ENCODE measurements around the gene PRKCB.

PRKCB gene

DNA sequence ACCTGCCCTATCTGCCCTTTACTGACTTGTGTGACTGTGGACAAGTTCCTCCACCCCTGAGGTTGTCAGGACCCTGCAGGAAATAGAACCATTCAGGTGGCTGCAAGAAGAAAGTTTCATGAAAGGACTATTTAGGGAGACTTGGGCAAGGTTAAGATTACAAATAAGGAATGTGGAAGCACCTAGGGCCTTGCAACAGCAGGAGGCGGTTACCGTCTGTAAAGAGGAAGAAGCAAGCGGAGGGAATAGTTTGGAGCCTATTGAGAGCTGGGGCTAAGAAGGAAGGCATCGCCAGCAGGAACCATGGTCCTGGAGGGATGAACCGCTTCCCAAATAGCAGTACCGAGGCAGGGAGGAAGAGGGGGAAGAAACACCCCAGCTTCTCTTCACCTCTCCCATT is 132.4 kb downstream of the PRKCB start:
- DNase-seq (ENCODE audit: low spot score): no peak

DNA sequence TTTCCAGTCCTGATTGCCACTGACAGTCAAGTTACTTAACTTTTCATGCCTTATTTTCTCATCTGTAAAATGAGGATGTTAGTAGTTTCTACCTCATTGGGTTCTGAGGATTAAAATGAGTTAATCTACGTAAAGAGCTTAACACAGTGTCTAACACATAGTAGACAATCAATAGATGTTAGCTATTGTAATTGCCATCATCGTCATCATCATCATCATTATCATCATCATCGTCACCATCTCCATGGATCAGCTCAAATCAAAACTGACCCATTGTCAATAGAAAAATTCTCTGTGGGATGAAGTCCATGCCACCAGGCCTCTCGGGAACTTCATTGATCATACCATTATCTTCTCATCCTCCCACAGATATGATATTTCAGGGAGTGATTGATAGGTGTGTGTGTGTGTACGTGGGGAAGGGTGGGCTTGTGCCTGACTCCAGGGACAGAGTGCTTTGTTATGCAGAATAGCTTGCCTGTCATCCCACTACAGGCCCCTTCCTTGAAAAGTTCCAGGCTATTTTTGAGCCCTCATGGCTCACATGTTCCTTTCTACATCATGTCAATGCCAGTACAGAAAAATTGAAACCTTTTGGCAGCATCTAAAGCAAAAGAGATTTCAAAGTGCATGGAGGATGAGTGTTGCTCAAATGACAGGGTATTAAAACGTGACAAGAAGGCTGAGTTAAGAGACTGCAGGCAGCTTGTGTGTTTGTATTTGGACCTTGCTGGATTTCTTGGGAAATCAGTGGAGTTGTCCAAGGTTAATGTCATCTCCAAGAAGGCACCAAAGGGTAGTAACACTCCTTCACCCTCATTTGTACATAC is 133.9 kb downstream of the PRKCB start:
- DNase-seq (ENCODE audit: low spot score): no peak

DNA sequence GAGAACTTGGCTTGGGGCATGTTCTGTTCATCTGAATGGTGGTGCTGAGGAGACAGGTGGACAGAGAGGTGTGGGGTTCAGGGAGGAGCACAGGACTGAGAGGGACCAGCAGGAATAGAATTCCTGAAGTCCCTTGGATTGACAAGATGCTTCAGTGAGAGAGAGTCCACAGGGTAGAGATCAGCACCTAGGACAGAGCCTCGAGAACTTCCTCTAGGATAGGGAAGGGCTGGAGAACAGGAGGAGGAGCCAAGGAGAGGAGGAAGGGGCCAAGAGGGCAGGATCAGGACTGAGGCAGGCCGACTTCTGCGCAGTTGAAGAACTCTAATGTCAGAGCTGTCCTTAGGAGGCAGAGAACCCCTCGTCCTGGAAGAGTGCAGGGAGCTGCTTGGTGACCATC is 138.4 kb downstream of the PRKCB start:
- no peak for DNase-seq (ENCODE audit: low spot score)

DNA sequence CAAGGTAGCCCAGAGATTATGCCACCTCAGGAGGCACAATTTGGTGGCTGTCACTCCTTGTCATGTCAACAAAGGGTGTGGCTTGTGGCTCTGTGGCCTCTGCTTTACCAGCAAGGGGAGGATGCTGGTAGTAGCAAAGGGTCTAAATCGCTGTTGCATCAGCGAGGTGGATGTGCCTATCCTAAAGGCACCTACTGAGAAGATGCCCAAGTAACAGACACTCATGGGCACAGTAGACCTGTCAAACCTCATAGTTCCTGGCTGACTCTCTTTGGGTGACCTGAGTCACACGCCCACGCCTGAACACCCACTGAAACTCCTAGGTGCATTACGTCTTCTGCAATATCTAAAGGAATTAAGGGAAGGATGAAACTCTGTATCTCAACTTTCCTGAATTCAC is 139.5 kb downstream of the PRKCB start:
- DNase-seq (ENCODE audit: low spot score): no peak

DNA sequence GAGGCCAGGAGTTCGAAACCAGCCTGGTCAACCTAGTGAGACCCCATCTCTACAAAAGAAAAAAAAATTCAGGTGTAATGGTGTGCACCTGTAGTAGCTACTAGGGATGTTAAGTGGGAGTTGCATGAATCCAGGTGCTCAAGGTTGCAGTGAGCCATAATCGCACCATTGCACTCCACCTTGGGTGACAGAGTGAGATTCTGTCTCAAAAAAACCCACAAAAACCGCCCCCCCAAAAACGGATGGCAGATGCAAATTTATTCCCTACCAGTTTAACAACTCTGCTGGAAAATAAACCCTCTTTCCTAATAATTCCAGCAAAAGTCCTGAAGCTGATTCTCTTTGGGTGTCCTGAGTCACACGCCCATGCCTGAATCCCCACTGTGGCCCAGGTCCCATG is 140.3 kb downstream of the PRKCB start:
- DNase-seq (ENCODE audit: low spot score): no peak

DNA sequence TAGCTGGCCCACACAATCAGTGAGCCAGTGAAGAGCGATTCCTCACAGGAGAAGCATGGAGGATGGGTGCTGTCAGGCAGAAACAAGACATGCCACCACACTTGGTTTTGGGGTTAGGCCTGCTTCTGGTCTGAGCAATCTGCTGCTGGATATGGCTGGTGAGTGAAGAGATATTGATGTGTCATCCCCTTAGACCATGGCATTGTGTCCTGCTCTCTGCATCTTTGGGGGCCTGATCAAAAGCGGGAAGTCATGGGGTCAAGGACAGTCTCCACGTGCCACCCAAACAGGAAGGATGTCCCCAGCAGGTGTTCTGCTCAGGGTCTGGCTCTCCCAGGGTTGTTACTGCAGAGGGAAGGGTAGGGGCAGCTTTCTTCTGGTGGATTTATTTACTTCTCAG is 140.7 kb downstream of the PRKCB start:
- no peak for DNase-seq (ENCODE audit: low spot score)

DNA sequence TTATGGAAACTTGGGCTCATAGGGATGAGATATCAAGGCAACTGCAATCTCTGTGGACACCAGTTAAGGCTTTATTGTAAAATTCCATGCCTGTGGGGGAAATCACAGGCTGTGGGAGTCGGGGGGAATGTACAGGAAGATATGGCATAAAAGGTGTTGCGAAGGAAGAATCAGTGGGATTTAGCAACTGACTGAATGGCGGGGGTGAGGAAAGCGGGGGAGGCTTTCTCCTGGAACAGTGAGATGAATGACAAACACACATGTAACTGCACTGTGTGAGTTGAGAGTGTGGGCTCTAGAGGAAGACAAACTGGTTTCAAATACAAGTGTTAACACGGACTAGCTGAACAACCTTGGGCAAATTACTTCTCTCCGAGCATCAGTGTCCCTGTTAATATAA is 143.7 kb downstream of the PRKCB start:
- DNase-seq (ENCODE audit: low spot score): no peak

DNA sequence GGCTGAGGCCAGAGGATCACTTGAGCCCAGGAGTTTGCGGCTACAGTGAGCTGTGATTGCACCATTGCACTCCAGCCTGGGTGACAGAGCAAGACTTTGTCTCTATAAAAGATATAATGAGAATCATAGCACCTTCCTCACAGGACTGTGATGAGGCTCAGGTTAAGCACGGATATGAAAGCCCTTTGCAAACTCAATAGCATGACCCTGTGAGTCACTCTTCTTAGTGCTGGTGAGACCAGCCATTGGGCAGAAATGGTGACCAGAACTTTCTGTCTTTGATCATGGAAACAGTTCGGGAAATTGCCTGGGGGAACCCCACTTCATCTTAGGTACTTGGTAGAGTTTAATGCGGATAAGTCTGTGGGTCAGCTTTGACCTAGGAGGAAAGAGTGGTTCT is 144.2 kb downstream of the PRKCB start:
- no peak for DNase-seq (ENCODE audit: low spot score)

DNA sequence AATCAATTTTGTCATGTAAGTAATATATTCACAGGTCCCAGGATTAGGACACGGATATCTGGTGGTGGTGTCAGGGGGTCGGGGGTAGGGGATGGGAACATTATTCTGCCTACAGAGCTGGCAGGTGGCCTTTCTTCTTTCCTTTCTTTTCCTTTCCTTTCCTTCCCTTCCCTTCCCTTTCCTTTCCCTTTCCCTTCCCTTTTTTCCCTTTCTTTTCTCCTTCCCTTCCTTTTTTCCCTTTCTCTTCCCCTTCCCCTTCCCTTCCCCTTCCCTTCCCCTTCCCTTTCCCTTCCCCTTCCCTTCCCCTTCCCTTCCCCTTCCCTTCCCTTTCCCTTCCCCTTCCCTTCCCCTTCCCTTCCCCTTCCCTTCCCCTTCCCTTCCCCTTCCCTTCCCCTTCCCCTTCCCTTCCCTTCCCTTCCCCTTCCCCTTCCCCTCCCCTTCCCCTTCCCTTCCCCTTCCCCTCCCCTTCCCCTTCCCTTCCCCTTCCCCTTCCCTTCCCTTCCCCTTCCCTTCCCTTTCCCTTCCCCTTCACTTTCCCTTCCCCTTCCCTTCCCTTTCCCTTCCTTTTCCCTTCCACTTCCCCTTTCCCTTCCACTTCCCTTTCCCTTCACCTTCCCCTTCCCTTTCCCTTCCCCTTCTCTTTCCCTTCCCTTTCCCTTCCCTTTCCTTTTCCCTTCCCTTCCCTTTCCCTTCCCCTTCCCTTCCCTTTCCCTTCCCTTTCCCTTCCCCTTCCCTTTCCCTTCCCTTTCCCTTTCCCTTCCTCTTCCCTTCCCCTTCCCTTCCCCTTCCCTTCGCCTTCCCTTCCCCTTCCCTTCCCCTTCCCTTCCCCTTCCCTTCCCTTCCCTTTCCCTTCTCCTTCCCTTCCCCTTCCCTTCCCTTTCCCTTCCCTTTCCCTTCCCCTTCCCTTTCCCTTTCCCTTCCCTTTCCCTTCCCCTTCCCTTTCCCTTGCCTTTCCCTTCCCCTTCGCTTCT is 145.9 kb downstream of the PRKCB start:
- DNase-seq (ENCODE audit: low spot score): no peak

DNA sequence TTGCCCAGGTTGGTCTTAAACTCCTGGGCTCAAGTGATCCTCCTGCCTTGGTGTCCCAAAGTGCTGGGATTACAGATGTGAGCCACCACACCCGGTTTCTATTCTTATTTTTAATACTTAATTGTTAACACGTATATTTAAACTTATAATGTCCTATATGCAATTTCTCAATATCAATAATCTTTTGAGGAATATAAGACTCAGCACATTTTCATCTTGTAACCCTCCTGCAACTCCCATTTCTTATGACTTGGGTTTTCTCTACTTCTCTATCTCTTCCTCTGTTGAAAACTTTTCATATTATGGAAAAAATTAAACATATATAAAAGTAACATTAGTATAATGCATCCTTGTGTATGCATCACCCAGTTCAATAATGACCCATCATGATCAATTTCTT is 150.7 kb downstream of the PRKCB start:
- DNase-seq (ENCODE audit: low spot score): no peak

DNA sequence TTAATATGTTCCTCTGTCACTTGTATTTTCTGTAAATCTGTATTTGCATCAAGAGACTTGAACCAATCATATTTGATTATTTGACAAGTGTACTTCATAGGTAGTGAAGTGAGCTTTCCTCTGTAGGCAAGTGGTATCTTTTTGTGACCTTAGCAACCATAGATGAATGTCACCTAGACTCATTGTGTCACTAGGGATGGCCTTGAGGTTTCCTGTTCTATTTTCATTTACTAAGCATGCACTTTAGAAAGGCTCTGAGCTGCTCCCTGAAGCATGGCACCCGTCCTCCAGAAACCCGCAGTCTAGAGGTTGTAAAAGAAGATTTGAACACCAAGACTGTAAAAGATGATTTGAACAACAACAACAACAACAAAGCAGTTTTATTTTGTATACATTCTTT is 151.7 kb downstream of the PRKCB start:
- DNase-seq (ENCODE audit: low spot score): no peak

DNA sequence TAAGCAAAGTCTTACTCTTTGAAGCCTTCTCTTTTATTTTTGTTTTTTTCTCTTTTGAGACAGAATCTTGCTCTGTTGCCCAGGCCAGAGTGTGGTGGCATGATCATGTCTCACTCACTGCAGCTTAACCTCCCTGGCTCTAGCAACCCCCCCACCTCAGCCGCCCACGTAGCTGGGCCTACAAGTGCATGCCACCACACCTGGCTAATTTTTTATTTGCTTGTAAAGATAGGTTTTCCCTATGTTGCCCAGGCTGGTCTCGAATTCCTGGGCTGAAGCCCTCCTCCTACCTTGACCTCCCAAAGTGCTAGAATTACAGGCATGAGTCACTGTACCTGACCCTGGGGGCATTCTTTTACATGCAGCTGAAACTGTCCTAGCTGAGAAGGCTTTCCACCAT is 154.7 kb downstream of the PRKCB start:
- no peak for DNase-seq (ENCODE audit: low spot score)

DNA sequence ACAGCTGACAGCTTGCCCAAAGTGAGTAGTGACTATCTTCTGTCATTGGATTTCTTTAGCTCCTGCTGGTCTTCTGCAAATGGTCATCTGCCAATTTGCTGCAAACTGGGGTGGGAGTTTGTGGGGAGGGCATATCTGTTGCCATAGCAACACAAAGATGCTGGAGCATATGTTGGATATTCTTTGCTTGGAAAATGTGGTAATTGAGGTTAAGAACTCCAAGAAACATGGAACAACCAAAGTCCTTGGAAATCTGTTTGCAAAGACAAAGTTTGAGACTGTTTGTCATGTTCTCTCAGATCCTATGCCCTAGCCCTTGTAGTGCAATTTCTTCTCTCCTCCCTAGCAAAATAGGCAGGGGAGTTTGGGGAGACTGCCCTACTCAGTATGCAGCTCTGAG is 155.3 kb downstream of the PRKCB start:
- DNase-seq (ENCODE audit: low spot score): no peak

DNA sequence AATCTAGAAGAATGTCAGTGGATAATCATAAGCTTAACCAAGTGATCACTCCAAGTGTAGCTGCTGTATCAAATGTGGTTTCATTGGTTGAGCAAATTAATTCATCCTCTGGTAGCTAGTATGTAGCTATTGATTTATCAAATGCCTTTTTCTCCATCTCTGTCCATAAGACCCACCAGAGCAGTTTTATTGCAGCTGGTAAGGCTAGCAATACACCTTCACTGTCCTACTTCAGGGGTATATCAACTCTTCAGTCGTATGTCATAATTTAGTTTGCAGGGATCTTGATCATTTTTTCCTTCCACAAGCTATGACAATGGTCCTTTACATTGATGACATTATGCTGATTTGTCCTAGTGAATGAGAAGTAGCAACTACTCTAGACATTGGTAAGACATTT is 158.8 kb downstream of the PRKCB start:
- DNase-seq (ENCODE audit: low spot score): no peak

DNA sequence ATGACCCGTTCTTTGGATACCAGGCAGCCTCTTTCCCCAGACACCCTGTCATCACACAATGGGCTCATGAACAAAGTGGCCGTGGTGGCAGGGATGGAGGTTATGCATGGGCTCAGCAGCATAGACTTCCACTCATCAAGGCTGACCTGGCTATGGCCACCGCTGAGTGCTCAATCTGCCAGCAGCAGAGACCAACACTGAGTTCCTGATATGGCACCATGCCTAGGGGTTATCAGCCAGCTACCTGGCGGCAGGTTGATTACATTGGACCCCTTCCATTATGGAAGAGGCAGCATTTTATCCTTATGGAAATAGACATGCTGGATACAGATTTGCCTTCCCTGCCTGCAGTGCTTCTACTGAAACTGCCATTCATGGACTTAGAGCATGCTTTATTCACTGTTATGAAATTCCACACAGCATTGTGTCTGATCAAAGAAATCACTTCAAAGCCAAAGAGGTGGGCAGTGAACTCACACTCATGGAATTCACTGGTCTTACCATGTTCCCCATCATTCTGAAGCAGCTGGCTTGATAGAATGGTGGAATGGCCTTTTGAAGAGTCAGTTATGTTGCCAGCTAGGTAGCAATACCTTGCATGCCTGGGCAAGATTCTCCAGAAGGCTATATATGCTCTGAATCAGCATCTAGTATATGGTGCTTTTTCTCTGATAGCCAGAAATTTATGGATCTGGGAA is 160.6 kb downstream of the PRKCB start:
- no peak for DNase-seq (ENCODE audit: low spot score)

DNA sequence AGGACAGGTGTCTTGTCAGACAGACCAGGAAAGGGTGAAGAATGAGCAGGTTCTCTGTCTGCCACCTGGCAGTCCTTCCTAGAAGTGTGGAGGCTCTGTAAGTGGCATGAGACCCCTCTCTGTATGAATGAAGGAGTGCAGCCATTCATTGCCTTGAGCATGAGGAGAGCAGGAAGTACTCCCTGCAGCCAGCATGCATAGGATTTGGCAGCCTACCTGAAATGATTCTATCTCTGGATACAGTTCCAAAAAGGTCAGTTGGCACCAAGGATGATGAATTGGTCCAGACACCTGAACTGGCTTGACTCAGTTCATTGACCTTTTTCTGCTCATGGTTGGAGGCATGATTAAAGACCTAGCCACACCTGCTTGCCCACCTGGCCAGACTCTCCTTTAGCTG is 163.0 kb downstream of the PRKCB start:
- no peak for DNase-seq (ENCODE audit: low spot score)

DNA sequence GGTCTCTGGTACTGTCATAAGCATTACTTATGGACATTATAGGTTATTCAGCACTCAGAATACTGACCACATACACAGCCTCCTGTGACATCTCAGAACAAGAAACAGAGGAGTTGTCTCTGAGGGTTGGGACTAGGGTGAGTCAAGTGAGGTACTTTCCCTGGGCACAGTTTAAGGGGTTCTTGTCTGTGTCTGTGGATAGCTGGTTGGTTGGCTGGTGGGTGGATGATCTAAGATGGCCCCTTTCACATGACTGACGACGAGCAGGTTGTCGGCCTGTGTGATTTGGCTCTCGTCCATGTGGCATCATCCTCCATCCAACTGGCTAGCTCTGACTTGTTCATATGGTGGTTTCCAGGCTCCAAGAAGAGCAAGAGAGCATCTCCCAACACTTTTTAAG is 163.9 kb downstream of the PRKCB start:
- no peak for DNase-seq (ENCODE audit: low spot score)

DNA sequence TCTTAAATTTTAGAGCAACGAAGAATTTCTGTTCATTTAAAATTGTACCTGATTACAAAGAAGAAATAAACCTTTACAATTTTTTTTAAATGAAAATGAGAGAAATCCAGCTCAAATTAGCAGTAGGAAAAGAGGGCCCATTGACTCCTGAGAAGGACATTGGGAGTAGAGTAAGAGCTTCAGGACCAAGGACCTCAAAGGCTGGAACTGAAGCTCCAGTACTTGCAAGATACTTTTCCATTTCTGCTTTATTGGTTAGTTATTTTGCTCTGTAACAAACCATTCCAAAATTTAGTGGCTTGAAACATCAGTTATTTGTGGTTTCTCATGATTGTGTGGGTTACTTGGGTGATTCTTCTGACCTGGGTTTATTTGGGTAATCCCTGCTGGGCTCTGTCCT is 165.9 kb downstream of the PRKCB start:
- DNase-seq (ENCODE audit: low spot score): no peak

DNA sequence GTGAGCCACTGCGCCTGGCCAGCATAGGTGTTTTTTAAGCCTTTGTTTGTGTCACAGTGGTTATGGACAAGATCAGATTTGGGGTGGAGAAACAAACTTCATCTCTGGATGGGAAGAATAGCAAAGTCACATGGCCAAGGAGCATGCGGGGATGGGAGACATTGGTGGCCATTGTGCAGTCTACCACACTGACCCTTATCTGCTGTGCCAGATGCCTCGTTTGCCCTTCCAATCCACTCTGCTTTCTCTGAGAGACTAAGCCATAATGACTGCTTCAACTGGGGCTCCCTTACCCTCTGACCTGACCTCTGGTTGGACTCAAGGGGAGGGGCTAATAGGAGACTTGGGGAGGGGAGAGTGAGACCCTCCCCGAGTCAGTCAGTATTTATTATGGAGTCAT is 166.8 kb downstream of the PRKCB start:
- no peak for DNase-seq (ENCODE audit: low spot score)

DNA sequence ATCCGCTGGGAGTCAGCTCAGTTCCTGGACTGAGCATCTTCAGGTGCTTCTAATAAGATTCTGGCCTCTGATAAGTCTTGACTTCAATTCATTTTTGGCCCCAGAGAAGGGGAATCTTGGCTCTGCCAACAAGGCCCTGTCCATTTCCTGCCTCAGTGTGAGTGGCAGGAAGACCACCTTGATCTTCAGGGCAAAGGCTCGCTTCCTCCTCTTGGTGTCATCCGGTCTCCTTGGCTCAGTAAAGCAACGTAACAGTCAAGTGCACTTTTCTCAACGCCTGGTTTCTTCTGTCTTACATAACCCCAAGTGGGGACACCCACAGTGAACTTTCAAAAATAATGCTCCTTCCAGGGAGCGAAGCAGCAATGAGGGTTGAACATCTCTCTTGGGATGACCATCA is 169.8 kb downstream of the PRKCB start:
- DNase-seq (ENCODE audit: low spot score): no peak

DNA sequence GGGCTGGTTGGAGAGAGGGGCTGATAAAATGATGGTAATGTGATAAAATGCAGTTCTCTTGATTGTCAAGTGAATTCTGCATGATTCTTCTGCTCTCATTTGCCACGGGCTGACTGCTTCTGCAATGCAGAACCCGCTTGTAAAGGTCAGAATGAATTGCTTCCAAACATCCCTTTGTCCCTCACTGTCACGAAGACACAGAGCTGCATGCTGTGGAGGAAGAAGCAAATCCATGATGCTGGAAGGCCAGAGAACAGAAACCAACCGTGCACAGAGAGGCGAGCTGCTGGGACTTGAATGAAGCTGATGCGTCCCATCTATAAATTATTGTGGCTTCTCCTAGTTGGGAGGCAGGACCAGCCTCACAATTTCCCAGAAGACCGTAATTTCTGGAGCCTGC is 171.6 kb downstream of the PRKCB start:
- DNase-seq (ENCODE audit: low spot score): no peak

DNA sequence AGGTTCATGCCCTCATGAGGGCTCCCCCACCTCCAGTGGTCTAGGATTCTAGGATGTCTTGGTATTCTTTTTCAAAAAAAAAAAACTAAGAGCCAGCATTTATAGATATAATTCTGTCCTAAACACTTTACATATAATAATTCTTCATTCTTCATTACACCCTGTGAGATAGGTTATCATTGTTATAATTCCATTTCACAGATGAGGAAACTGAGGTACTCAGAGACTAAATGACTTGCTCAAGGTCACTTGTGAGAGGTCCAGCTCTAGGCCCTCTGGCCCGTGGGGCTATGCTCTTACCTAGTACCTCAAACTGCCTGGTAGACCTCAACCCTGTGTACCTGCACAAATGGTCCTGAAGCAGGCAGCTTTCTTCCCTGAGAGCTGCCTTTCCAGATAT is 172.2 kb downstream of the PRKCB start:
- no peak for DNase-seq (ENCODE audit: low spot score)

DNA sequence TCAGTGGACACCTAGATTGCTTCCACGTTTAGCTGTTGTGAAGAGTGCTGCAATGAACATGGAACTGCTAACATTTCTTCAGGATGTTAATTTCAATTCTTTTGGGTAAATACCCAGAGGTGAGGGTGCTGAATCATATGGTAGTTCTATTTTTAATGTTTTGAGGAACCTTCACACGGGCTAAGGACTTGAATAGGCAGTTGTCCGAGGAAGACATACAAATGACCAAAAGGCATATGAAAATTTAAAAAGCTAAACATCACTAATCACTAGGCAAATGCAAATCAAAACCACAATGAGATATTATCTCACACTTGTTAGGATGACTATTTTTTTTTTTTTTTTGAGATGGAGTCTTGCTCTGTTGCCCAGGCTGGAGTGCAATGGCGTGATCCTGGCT is 173.3 kb downstream of the PRKCB start:
- no peak for DNase-seq (ENCODE audit: low spot score)

Data from globus pallidus (tissue), 1 donor.